Adrenal gland (tissue), 12 donors: ENCODE data around the gene KIAA0513. TPM values are rescaled to one million over a fixed set of nuclear protein-coding genes. Genes with fewer than 3 reads are reported as not detected.

Experiments
- DNase-seq, 7 donors: peaks; one replicate each; pipeline ENCODE4 v3.0.0-alpha.2; 2019 to 2020
- H3K27ac ChIP-seq, 5 donors: fragments of 200-600 bp; sonication (generic) in 4 of 5; 1 replicate in 3 of 5; 2 replicates in 2 of 5; pipeline versions ENCODE4 v1.5.1 to v1.8.0; 2016 to 2020; ENCODE audit warnings: mild to moderate bottlenecking in 1 of 5
- H3K27me3 ChIP-seq: fragments of 200-600 bp; 2 replicates; pipeline ENCODE4 v1.8.0; 2021
- H3K36me3 ChIP-seq, 2 donors: fragments of 200-600 bp; replicated peaks in 1 of 2; 1 replicate in 1 of 2; 2 replicates in 1 of 2; pipeline versions ENCODE4 v1.5.1 to v1.8.0; 2018 to 2022
- H3K4me1 ChIP-seq, 2 donors: fragments of 200-600 bp; replicated peaks in 1 of 2; 1 replicate in 1 of 2; 2 replicates in 1 of 2; pipeline versions ENCODE4 v1.5.1 to v1.8.0; 2018 to 2021
- H3K4me3 ChIP-seq, 4 donors: fragments of 200-600 bp; sonication (generic) in 3 of 4; one replicate each; pipeline ENCODE4 v1.5.1; 2016 to 2018
- H3K9me3 ChIP-seq, 3 donors: fragments of 200-600 bp; sonication (generic) in 1 of 3; replicated peaks in 1 of 3; 1 replicate in 2 of 3; 2 replicates in 1 of 3; pipeline versions ENCODE4 v1.5.1 to v1.8.0; 2016 to 2021
- POLR2A ChIP-seq, 2 donors: fragments of 450-650 bp; IDR thresholded peaks; one replicate each; pipeline ENCODE4 v1.6.1; 2017; ENCODE audit warnings: antibody characterized with exemption in 2 of 2, mild to moderate bottlenecking in 2 of 2, moderate library complexity in 1 of 2
- WGBS, 4 donors: extraction: QIAGEN DNeasy Blood & Tissue Kit in 2 of 4; methylation state at CpG; one replicate each; pipeline versions ENCODE4 v1.1.5 to v1.1.7; 2013 to 2017; 5-methylcytosine and 5-hydroxymethylcytosine counted together
- intact Hi-C, 2 donors: fragments of 100-400 bp; cut with DNase I; formaldehyde crosslinking; loops; one replicate each; pipeline versions ENCODE4 v1.14.1 to v1.15.0; 2022 to 2023
- polyA plus RNA-seq, 3 donors: library from polyadenylated mRNA; stranded (reverse); fragments of 200-250 nt in 2 of 3; fragments of 350-450 nt in 1 of 3; fragmentation: Illumina TruSeq in 1 of 3; extraction: RNeasy Lipid Tissue Mini Kit (QIAGEN cat#74804) in 1 of 3; gene quantifications; one replicate each; pipeline ENCODE4 v1.2.3, GENCODE V29; 2013 to 2014
- total RNA-seq, 9 donors: library from RNA; depleted of rRNA in 4 of 9; stranded (reverse); fragments of >200 nt in 4 of 9; fragments of 120-200 nt in 1 of 9; fragmentation: NEBNext Ultra II Directional in 1 of 9; extraction: Animal tissue kit (Norgen Biotek cat#: 25700) in 1 of 9; gene quantifications; one replicate each; pipeline versions ENCODE4 v1.1.0 to v1.2.4, GENCODE V29; 2013 to 2023
- TF ChIP-seq, protein P1 (sequence below), 6 experiments: fragments of 450-650 bp in 4 of 6; fragments of 200-600 bp in 2 of 6; sonication (generic) in 1 of 6; IDR thresholded peaks; 1 replicate in 5 of 6; 2 replicates in 1 of 6; pipeline versions ENCODE4 v1.5.1 to v1.8.0; 2016 to 2021; ENCODE audit warnings: antibody characterized with exemption in 6 of 6, mild to moderate bottlenecking in 2 of 6, moderate library complexity in 1 of 6
- donor health status: healthy with polysubstance abuse.
- donor health status: Bipolar disorder and iron deficiency.
- donor health status: DM: yes; HTN: yes; CAD: no.
- donor health status: DM: no; HTN: no; CAD: no.
- donor health status: DM: no; HTN: no; CAD: no.
- donor health status: DM: yes; HTN: yes; CAD: no.

KIAA0513 gene
- total and polyA plus RNA-seq, 12 donors, result 7.5 to 36.7 (median 17.8) TPM

DNA sequence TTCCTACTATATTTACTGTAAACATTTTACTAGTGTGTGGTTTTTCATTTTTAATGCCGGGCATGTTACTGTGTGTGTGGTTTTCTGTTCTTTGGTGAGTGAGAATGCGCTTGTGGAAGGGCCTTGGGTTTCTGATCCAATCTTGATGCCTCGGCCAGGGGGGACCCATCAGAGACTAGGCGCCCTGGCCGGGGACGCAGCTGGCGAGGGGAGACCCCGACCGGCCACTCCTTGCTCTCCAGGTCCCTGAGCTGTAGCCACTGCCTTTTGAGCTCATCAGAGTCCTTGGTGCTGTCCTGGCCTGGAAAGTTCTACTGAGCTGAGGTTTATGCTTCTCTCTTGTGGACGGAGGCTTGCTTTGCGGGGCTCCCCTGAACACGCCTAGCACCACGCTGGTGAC, 37.5 kb downstream of the KIAA0513 start:
- H3K4me3 ChIP-seq, result no peak overlapping the region
- intact Hi-C loops, result no loop called here
- no peak overlapping the region for H3K27ac ChIP-seq
- H3K27me3 ChIP-seq, result no peaks in the 10 kb centered on the region
- no peaks in the 10 kb centered on the region for H3K9me3 ChIP-seq
- WGBS, 4 donors, result 93 to 98% (median 93%) methylated on average over 9 to 13 of the region's 13 CpGs
- peaks cover 0 to 25% of the 10 kb centered on the region in 2 donors for H3K36me3 ChIP-seq
- DNase-seq, result no peak
- TF ChIP-seq, protein P1, sequence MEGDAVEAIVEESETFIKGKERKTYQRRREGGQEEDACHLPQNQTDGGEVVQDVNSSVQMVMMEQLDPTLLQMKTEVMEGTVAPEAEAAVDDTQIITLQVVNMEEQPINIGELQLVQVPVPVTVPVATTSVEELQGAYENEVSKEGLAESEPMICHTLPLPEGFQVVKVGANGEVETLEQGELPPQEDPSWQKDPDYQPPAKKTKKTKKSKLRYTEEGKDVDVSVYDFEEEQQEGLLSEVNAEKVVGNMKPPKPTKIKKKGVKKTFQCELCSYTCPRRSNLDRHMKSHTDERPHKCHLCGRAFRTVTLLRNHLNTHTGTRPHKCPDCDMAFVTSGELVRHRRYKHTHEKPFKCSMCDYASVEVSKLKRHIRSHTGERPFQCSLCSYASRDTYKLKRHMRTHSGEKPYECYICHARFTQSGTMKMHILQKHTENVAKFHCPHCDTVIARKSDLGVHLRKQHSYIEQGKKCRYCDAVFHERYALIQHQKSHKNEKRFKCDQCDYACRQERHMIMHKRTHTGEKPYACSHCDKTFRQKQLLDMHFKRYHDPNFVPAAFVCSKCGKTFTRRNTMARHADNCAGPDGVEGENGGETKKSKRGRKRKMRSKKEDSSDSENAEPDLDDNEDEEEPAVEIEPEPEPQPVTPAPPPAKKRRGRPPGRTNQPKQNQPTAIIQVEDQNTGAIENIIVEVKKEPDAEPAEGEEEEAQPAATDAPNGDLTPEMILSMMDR (IDR thresholded peaks at IDR 0.05), result no peak
- TF ChIP-seq POLR2A (IDR thresholded peaks at IDR 0.05), result no peak
- H3K4me1 ChIP-seq, result peaks cover 0 to 13% of the 10 kb centered on the region in 2 donors

DNA sequence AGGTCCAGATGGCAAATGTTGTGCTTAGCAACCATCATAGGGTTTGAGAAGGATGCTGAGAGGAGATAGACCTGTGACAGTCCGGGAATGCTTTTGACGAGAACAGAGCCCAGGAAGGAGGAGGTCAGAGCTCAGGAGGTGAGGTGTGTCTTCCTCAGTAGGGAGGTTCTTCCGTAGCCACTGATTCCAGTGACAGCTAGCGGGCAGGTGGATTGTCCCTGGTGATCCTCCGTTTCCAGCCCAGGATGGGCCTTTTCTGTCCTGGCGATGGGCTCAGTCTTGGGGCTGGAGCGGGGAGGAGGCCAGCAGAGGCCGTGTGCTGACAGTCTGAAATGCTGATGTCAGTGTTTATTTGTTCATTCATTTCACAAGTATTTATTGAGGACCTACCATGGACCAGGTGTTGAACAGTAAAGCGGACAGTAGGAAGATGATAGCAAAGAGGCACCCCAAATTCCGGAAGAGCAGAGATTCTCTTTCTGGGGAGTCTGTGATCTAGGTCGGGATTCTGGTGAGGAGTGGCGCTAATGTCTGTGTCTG, 38.8 kb downstream of the KIAA0513 start:
- intact Hi-C loops, result no loop called here
- TF ChIP-seq, protein P1 (IDR thresholded peaks at IDR 0.05), result no peak
- TF ChIP-seq POLR2A (IDR thresholded peaks at IDR 0.05), result no peak
- peaks cover 0 to 25% of the 10 kb centered on the region in 2 donors for H3K36me3 ChIP-seq
- peaks cover 0 to 13% of the 10 kb centered on the region in 2 donors for H3K4me1 ChIP-seq
- no peaks in the 10 kb centered on the region for H3K9me3 ChIP-seq
- no peak for DNase-seq
- no peak overlapping the region for H3K27ac ChIP-seq
- 88 to 96% (median 93%) methylated on average over 12 of the region's 12 CpGs for WGBS, 4 donors
- H3K4me3 ChIP-seq, result no peak overlapping the region
- H3K27me3 ChIP-seq, result no peaks in the 10 kb centered on the region

DNA sequence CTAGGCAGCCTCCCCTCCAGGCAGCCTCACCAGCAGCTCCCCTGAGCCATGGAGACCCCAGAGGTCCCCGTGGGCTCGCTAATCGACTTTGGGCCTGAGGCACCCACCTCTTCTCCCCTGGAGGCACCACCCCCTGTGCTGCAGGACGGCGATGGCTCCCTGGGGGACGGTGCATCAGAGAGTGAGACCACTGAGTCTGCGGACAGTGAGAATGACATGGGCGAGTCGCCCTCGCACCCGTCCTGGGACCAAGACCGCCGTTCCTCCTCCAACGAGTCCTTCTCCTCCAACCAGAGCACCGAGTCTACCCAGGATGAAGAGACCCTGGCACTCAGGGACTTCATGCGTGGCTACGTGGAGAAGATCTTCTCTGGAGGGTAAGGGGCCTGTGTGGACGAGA, 39.4 kb downstream of the KIAA0513 start:
- Histone ChIP-seq H3K27me3 (no peaks in the 10 kb centered on the region), H3K27ac (no peak overlapping the region), H3K9me3 (no peaks in the 10 kb centered on the region), H3K36me3 (peaks cover 0 to 25% of the 10 kb centered on the region in 2 donors), H3K4me3 (no peak overlapping the region), H3K4me1 (peaks cover 0 to 13% of the 10 kb centered on the region in 2 donors)
- intact Hi-C loops, result no loop called here
- WGBS, 4 donors, result 94 to 98% (median 97%) methylated on average over 11 to 18 of the region's 18 CpGs
- DNase-seq, result no peak
- TF ChIP-seq, protein P1 (IDR thresholded peaks at IDR 0.05), result no peak
- TF ChIP-seq POLR2A (IDR thresholded peaks at IDR 0.05), result no peak

DNA sequence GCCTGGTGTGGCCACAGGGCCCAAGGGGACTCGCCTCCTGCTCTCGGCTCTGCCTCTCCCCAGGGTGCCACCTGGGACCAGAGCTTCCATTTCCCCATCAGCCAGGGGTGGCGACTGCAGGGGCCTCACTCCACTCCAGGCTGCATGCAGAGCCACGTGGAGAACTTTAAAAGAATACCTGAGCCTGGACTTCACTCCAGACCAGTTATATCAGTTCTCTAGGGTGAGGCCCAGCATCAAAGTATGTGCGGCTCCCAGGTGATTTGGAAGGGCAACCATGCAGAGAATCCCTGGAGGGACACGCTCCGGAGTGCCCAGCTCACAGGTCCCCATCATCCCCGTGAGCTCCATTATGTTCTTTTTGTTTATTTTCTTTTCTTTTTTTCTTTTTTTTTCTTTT, 39.8 kb downstream of the KIAA0513 start:
- intact Hi-C loops, result no loop called here
- Histone ChIP-seq H3K27me3 (no peaks in the 10 kb centered on the region), H3K27ac (no peak overlapping the region), H3K4me1 (peaks cover 0 to 12% of the 10 kb centered on the region in 2 donors), H3K36me3 (peaks cover 0 to 26% of the 10 kb centered on the region in 2 donors), H3K4me3 (no peak overlapping the region), H3K9me3 (no peaks in the 10 kb centered on the region)
- no peak for DNase-seq
- 94 to 96% (median 96%) methylated on average over 8 of the region's 8 CpGs for WGBS, 4 donors
- TF ChIP-seq, protein P1 (IDR thresholded peaks at IDR 0.05), result no peak
- no peak for TF ChIP-seq POLR2A (IDR thresholded peaks at IDR 0.05)
